GM10248 (cell line): ENCODE measurements around the gene MLNR.

Source experiments
- CTCF ChIA-PET: fragments of 300-600 bp; sonication (Branson Sonifier 250); formaldehyde crosslinking; extraction: SDS; loops from one replicate; lab custom pipeline; 2021; ENCODE audit warnings: antibody characterized with exemption; lab: Yijun Ruan, JAX
- POLR2A ChIA-PET: fragments of 350-650 bp; sonication (Branson Sonifier 250); formaldehyde crosslinking; extraction: SDS; loops from one replicate; lab custom pipeline; 2020; ENCODE audit warnings: antibody characterized with exemption; lab: Yijun Ruan, JAX
- DNase-seq: peaks from one replicate; pipeline ENCODE4 v3.0.0; 2012; ENCODE audit errors: extremely low spot score
- TF ChIP-seq, protein P1 (sequence below): IDR thresholded peaks from 2 replicates; pipeline ENCODE4 v1.5.1; 2012; ENCODE audit warnings: mild to moderate bottlenecking, low read depth; ENCODE audit errors: extremely low read depth, missing control alignments, control extremely low read depth

The MLNR gene

DNA sequence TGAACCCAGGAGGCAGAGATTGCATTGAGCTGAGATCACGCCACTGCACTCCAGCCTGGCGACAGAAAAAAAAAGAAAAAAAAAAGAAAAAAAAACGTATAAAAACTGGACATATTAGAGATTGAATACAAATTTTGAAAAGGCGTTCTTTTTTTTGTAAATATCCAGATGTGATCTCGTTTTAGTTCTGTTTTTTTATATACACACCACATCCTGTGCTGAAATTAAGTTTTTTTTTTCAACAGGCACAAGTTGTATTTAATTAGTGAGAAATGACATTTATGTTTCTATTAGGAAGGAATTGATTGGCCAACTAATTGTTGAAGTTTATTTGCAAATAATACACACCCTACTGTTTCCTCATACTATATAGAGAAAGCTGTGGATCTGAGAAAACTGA, 31.2 kb downstream of the MLNR start:
- CTCF ChIA-PET, result interaction anchor here (1.5 to 3.1 kb wide), 3 partner anchors 8 to 11 kb away, joined by 3 to 12 read pairs (median 6); no protein-coding TSS in a partner anchor
- no peak for DNase-seq
- POLR2A ChIA-PET, result no interaction called here
- TF ChIP-seq, protein P1, sequence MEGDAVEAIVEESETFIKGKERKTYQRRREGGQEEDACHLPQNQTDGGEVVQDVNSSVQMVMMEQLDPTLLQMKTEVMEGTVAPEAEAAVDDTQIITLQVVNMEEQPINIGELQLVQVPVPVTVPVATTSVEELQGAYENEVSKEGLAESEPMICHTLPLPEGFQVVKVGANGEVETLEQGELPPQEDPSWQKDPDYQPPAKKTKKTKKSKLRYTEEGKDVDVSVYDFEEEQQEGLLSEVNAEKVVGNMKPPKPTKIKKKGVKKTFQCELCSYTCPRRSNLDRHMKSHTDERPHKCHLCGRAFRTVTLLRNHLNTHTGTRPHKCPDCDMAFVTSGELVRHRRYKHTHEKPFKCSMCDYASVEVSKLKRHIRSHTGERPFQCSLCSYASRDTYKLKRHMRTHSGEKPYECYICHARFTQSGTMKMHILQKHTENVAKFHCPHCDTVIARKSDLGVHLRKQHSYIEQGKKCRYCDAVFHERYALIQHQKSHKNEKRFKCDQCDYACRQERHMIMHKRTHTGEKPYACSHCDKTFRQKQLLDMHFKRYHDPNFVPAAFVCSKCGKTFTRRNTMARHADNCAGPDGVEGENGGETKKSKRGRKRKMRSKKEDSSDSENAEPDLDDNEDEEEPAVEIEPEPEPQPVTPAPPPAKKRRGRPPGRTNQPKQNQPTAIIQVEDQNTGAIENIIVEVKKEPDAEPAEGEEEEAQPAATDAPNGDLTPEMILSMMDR, result no peak

DNA sequence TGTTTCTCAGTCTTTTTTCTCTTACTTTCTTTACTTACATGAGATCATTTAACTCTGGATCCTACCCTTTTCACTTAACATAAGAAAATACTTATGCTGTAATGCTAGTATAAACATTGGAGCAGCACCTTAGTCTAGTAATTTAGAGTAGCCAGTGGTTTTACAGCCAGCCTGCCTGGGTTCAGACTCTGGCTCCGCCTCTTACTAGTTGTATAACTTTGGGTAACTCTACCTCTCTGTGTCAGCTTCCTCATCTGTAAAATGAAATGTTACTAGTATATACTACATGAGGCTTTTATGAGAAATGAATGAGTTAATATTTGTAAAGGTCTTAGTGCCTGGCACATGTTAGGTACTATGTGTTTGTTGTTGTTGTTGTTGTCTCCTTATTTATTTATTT, 33.2 kb downstream of the MLNR start:
- TF ChIP-seq, protein P1, result no peak
- POLR2A ChIA-PET, result no interaction called here
- CTCF ChIA-PET, result interaction anchor here (1.3 to 1.9 kb wide), 3 partner anchors 10 to 28 kb away, joined by 4 to 6 read pairs (median 5); no protein-coding TSS in a partner anchor
- no peak for DNase-seq

DNA sequence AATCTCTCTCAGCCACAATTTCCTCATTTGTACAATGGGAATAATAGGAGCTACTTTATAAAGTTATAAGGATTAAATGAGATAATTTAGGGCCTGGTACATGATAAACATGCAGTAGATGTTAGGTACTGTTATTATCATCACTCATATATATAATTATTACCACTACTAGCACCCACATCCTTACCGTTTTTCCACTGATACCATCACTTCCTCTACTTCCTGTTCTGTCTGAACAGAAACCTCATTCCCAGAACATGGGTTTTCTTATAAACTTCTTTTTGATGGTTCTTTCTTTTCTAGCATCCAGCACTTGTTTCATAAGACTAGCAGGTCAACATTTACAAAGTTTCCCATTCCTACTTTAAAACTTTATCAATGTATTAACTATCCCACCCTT, 33.9 kb downstream of the MLNR start:
- no peak for DNase-seq
- POLR2A ChIA-PET, result no interaction called here

DNA sequence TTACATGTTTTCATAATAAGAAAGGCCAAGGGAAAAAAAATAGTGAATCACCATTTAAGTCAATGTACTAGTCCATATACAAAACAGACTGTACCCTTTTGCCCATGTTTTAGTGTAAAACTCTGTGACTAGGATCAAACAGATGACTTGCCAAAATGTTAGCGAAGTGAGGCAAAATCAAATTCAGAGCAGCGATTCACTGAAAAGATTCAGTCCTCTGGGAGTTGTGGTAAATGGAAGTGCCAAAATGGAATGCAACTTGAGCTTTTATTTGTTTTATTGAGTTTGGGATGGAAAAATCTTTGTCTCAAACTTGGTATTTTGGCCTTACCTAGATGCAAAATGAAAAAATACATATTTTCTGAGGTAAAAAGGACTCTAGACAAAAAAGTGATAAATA, 36.7 kb downstream of the MLNR start:
- TF ChIP-seq, protein P1, result no peak
- CTCF ChIA-PET, result interaction anchor here (1.3 to 2.3 kb wide), 3 partner anchors 9 to 23 kb away, joined by 4 to 8 read pairs (median 8); partner anchors contain the start of gene CDADC1
- POLR2A ChIA-PET, result interaction anchor here (0.6 kb wide), 1 partner anchor 802 kb away, joined by 4 read pairs; no protein-coding TSS in a partner anchor

More for the DNA sequence above, 33.9 kb downstream of the MLNR start:
- TF ChIP-seq, protein P1, result no peak
- CTCF ChIA-PET, result interaction anchor here (0.7 to 1.3 kb wide), 3 partner anchors 27 to 353 kb away, joined by 3 to 5 read pairs (median 3); no protein-coding TSS in a partner anchor

DNA sequence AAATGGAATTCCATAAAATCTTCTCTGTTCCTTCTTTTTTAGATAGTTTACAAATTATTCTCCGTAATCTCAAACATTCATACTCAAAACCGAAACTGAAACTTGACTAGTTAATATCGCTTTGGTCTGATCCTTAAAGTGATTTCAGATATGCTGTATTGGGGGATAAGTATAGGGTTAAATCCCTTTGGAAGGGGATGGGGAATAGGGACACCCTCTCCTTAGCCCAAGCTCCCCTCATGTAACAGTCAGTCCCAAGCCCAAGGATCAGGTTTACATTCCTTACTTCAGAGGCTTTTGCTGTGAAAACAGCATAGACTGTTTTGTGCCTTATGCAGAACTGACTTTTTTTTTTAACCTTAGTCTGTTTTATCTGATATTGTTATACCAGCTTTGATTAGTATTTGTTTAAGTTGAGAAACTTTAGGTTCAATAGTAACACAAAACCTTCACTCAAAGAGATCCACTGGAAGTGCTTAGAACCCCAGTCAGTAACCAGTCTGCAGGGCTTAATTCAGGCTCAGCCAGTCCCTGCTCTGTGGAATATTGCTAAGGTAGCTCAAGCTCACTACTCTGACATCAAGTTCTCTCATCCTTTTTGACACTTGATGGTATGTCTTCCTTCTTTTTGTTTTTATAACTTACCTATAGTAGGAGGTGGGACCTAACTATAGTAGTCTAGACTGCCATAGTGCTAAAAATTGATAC, 38.1 kb downstream of the MLNR start:
- TF ChIP-seq, protein P1, result no peak
- DNase-seq, result peak; percentile 18
- CTCF ChIA-PET, result interaction anchor here (0.9 to 2.3 kb wide), 9 partner anchors 10 to 349 kb away, joined by 3 to 8 read pairs (median 5); partner anchors contain the start of gene CDADC1
- POLR2A ChIA-PET, result no interaction called here

More for the DNA sequence above, 36.7 kb downstream of the MLNR start:
- DNase-seq, result no peak

DNA sequence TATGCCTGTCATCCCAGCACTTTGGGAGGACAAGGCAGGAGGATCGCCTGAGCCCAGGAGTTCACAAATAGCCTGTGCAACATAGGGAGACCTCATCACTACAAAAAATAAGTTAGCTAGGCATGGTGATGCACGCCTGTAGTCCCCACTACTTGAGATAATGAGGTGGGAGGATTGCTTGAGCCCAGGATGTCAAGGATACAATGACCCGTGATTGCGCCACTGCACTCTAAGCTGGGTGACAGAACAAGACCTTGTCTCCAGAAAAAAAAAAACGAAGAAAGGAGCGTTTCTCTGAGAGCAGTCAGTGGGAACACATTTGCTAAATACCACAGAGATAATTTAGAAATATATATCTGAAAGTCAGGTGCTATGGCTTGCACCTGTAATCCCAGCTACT, 39.4 kb downstream of the MLNR start:
- ChIA-PET POLR2A (no interaction called here), CTCF (interaction anchor here (1.8 to 8.6 kb wide), 3 partner anchors 11 to 348 kb away, joined by 5 to 43 read pairs (median 8); partner anchors contain the start of gene CDADC1)
- DNase-seq, result no peak
- TF ChIP-seq, protein P1, result no peak
